Fibroblast of the aortic adventitia (primary cell): Measurements from ENCODE around the gene HIBCH. TPM values are rescaled to one million over a fixed set of nuclear protein-coding genes. Genes with fewer than 3 reads are reported as not detected.
"Not testable (repeated sequence)": the region's sequence is repeated elsewhere in the genome, so short reads cannot be mapped to it uniquely, and the experiment has no call there.

Experiments
- DNase-seq: peaks from one replicate; pipeline ENCODE4 v3.0.0-alpha.2; 2010; ENCODE audit warnings: low read depth
- H3K4me3 ChIP-seq: 2 replicates; pipeline ENCODE4 v1.5.1; 2011; ENCODE audit warnings: low read depth, mild to moderate bottlenecking, control low read depth, low read length, moderate library complexity
- total RNA-seq: library from RNA; depleted of rRNA; stranded (reverse); fragments of >200 nt; gene quantifications from 2 replicates; pipeline ENCODE4 v1.2.3, GENCODE V29; 2012; ENCODE audit warnings: low replicate concordance
- TF ChIP-seq, protein P1 (sequence below): IDR thresholded peaks from 2 replicates; pipeline ENCODE4 v1.5.1; 2011; ENCODE audit warnings: mild to moderate bottlenecking, low read length, control low read depth, inconsistent platforms; ENCODE audit not compliant: insufficient read depth

The HIBCH gene
- total RNA-seq, 1 donor: 21.5 TPM

DNA sequence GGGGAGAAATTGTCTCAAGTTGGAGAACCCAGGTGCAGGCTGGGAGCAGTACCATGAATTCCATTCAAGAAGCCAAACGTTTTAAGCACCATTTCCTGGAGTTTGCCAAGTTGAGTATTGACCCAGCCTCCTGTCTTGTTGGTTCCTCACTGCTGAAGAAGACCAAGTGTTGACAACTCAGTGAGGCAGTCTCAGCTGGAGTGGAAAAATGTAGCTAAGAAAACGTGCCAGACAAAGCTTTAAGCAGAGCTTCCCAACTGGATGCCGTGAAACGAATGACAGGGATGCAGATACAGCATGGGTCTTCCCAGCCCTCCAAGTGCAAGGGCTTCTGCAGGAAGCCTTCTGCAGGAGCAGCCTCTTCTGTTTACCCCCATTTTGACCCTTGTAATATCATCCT, 23.0 kb upstream of the HIBCH start:
- TF ChIP-seq, protein P1, sequence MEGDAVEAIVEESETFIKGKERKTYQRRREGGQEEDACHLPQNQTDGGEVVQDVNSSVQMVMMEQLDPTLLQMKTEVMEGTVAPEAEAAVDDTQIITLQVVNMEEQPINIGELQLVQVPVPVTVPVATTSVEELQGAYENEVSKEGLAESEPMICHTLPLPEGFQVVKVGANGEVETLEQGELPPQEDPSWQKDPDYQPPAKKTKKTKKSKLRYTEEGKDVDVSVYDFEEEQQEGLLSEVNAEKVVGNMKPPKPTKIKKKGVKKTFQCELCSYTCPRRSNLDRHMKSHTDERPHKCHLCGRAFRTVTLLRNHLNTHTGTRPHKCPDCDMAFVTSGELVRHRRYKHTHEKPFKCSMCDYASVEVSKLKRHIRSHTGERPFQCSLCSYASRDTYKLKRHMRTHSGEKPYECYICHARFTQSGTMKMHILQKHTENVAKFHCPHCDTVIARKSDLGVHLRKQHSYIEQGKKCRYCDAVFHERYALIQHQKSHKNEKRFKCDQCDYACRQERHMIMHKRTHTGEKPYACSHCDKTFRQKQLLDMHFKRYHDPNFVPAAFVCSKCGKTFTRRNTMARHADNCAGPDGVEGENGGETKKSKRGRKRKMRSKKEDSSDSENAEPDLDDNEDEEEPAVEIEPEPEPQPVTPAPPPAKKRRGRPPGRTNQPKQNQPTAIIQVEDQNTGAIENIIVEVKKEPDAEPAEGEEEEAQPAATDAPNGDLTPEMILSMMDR: no peak
- no peak for DNase-seq
- no peak overlapping the region for H3K4me3 ChIP-seq

DNA sequence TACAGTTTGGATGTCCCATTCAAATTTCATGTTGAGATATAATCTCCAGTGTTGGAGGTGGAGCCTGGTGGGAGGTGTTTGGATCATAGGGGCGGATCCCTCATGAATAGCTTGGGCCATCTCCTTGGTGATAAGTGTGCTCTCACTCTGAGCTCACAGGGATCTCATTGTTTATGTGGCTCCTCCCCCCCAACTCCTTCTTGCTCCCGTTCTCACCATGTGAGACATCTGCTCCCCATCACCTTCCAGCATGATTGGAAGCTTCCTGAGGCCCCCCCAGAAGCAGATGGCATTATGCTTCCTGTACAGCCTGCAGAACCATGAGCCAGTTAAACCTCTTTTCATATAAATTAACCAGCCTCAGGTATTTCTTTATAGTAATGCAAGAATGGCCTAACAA, 20.7 kb upstream of the HIBCH start:
- TF ChIP-seq, protein P1: no peak
- no peak for DNase-seq
- no peak overlapping the region for H3K4me3 ChIP-seq

DNA sequence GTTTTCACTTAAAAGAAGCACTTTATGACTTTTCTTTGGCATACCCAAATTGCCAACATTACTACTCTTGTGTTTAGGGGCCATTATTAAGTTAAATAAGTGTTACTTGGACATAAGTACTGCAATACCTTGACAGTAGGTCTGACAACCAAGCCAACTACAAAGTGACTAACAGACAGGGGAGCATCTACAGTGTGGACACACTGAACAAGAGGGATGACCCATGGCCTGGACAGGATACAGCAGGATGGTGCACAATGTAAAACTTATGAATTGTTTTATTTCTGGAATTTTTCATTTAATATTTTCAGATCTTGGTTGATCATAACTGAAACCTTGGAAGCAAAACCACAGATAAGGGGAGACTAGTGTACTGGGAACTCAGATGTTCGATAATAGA, 19.8 kb upstream of the HIBCH start:
- TF ChIP-seq, protein P1: no peak
- no peak overlapping the region for H3K4me3 ChIP-seq
- DNase-seq: no peak

DNA sequence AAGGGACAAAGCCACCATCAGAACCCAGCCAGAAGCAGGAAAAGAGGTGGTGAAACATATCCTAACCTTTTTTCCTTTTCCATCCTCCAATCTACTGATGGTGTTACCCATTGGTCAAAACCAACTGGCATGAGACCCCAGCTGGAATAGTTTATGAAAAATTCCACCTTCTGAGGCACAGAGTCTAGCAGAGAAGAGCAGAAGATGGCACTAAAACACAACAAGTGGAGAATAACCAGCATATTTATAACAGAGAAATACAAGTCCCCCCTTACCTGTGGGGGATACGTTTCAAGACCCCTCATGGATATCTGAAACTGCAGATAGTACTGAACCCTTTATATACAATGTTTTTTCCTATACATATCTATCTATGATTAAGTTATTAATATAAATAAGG, 18.8 kb upstream of the HIBCH start:
- DNase-seq: no peak
- H3K4me3 ChIP-seq: no peak overlapping the region
- TF ChIP-seq, protein P1: no peak

DNA sequence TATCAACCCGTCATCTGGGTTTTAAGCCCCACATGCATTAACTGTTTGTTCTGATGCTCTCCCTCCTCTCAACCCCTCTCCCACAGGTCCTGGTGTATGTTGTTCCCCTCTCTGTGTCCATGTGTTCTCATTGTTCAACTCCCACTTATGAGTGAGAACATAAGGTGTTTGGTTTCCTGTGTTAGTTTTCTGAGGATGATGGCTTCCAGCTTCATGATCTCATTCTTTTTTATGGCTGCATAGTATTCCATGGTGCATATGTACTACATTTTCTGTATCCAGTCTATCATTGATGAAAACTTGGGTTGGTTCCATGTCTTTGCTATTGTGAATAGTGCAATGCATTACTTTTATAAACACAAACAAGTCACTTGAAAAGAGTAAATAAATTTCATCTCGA, 16.8 kb upstream of the HIBCH start:
- no peak for DNase-seq
- TF ChIP-seq, protein P1: no peak
- H3K4me3 ChIP-seq: no peak overlapping the region

DNA sequence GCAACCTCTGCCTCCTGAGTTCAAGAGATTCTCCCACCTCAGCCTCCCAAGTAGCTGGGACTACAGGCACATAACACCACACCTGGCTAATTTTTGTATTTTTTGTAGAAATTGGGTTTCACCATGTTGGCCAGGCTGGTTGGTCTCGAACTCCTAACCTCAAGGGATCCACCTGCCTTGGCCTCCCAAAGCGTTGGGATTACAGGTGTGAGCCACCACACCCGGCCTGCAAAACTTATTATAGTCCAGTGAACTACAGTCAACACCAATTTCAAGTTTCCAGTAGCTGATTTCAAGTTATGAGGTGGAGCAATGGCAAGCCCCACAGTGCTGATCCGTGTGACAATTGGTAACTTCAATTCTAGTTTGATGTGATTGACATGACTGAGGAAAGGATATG, 16.0 kb upstream of the HIBCH start:
- not testable (repeated sequence) for H3K4me3 ChIP-seq, DNase-seq

DNA sequence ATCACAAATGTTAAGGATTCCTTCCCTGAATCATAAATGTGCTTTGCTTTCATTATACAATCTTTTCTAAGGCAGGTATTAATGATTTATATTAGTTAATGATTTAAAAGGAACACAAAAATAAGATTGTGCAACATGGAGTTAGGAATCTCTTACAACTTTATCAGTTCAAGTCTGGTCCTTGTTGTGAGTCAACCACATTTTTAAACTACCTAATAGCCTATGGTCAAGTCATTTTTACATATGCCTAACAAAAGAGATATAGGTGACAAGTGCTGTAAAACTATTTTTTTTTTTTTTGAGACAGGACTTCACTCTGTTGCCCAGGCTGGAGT, 15.6 kb upstream of the HIBCH start:
- TF ChIP-seq, protein P1: no peak
- DNase-seq: no peak

More for the DNA sequence above, 15.6 kb upstream of the HIBCH start:
- no peak overlapping the region for H3K4me3 ChIP-seq
